ENCODE data around the gene FCN1.
A peak's percentile ranks its signal among the peaks of the same experiment; 100 is the strongest.

The FCN1 gene

DNA sequence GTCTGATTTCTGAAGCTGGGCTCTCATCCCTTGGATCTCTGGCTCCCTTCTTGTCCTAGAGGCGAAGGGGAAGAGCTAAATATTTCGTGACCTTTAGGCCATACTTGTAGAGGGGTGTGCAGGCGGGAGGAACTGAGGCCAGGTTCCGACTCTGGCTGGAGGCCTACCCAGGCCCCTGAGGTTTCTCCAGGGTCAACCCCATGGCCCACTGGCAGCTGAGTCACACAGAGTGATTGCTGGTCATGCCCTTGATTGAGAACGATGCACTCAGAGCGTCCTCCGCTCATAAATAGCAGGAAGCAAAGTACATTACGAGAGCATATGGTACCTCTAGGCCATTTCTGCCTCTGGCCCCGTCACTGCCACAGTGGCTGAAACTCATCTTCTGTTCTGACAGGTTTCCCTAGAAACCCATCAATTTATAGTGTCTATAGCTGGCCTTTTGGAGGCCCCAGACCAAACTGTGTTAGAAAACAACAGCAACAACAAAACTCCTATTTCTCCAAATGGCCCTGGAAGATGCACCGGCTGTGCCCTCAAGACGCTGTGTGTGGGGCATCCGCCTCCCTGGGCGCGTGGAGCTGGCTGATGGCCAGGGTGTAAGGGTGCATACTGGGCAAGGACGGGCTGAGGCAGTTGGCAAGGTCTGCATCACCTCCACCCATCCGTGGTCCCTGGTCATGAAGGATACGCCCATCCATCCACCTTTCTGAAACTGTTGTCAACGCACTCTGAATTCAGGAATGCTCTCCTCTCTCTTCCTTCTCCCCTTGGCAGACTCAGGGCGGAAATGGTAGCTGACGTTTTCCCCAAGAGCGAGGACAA, 32.9 kb upstream of the FCN1 start:
- no peak for DNase-seq

DNA sequence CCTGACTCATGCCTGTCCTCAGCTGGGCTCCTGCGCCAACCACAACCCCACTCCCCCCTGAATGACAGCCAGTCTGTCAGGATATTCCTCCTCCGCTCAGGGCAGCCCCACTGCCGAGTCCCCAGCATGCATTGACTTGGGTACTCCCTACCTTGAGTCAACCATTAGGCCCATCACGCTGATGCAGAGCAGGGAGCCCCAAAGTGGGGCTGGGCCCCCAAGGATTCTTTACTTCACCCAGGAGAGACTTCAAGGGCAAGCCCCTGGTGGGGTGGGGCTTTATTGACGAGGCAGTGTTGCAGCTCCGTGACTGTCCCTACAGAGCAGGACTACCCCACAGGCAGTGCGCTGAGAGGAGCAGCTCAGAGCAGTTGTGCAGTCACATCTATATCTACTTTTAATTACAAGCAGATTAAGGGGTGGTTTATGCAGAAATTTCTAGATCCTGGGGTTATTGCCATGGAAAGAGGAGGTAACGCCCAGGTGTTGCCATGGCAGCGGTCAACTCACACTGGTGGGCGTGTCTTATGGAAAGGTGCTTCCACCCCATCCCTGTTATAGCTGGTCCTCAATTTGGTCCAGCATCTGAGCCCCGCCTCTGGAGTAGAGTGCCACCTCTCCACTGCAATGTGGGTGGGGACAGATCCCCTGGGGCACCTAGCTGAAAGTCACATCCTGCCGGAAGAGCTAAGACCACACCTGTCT, 32.1 kb upstream of the FCN1 start:
- no peak for DNase-seq

DNA sequence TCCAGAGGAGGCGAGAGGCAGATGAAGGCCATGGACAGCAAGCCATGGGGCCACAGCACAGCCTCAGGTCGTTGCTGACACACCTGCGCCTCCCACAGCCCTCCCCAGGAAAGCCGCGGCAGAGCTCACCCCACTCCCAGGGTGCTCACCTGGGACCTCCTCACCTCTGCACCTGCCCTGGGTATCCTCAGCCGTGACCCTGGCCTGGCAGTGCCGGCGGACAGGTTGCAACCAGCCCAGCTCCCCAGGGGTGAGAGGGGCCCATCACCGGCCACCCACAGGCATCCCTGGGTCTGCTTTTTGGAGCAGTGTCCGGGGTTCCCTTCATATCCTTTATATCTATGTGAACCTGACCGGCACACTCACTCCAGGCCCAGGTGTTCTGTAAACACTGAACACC, 30.4 kb upstream of the FCN1 start:
- no peak for DNase-seq

DNA sequence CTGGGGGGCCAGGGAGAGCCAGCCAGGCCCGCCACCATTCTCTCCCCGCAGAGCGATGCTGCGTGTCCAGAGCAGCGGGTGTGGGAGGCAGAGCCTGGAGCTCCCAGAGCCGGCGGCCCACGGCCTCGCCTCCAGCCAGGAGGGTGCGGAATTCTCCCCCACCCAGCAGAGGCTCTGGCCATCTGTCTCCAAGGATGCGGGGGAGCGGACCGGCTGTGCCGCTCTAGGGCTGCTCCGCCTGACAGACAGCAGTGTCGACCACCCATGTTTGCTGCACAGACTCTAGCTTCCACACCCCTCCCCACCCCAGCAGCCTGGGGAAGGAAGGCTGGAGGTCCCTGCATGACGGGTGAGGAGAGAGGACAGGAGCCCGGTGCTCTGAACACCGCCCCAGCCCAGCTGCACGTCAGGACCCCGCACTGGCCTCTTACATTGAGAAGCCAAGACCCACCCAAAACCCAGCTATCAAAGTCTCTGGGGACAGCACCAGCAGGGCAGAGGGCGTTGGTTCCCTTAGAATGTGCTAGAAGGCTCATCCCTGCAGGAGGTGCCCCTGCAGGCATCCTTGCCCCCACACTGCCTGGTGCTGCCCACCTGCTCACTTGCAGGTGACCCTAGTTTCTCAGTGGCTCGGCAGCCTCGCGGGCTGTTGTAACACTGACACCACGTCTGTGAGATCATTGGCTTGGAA, 29.7 kb upstream of the FCN1 start:
- peak; percentile 7 for DNase-seq

DNA sequence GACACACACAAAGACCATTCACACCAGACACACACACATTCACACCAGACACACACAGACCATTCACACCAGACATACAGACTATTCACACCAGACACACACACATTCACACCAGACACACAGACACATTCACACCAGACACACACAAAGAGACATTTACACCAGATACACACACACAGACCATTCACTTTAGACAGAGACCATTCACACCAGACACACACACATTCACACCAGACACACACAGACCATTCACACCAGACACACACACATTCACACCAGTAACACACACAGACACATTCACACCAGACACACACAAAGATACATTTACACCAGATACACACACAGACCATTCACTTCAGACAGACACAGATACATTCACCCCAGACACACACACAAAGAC, 29.0 kb upstream of the FCN1 start:
- no peak for DNase-seq

DNA sequence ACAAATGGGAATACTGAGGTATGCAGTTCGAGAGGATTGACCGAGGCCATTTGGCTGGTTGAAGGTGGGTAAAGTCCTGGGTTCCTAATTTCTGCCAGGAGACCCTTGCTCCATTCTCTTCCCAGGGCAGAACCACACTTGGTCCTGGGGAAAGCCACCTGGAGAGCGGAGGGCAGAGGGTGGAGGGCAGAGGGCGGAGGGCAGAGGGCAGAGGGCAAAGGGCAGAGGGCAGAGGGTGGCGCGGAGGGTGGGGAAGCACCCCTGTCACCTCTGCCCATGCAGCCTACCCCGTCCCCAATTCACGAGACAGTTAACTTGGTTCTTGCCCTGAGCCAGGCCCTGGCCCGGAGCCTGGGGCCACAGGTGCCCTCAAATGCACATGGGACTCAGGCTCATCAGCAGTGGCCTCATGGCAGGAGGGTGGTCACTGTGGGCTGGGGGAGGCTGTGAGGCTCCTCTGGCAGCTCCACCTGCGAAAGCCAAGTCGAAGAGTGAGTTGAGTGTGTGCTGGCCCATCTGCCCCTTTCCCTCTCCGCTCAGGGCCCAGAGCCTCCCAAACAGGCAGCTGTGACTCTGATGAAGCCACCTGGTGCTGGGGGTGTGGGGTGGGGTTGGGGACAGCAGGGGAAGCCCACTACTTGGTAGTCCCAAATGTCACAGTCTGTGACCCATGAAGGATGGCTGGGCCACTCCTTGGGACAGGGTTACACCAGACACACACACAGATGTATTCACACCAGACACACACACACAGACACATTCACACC, 28.0 kb upstream of the FCN1 start:
- DNase-seq, result peak; percentile 20

DNA sequence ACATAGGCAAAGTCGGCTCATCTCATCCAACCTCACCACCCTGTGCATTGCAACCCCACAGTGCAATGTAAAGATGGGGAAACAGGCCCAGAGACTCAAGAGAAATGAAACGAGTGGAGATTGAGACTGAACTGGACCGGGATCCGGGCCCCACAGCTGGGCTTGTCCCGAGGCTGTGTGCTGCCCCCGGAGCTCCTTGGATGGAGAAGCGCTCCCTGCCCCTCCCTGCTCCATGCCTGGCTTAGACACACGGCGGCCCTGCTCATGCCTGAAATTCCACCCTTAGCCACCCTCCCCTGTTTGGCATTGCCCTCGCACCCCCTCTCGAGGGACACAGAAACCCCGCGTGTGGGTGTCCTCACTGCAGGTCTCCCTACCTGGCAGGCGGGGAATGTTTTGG, 27.2 kb upstream of the FCN1 start:
- no peak for DNase-seq

DNA sequence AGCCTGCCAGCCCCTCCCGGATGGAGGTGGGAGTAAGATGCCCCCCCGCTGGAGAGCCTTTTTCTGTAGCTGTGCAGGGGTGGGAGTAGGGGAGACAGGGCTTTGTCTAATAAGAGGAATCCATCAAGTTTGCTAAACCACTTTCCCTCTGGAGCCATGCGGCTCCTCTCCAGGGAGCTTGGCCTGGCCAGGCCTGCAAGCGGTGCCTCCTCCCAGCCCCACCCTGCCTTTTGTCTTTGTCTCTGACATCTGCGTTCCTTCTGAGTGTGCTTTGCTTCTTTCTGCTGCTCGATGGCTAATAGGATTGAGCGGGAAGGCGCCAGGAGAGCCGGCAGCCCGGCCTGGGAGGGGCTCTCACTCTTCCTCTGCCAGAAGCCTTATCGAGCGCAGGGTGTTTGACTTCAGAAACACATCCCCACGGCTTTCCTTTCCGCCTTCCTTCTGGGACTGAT, 26.7 kb upstream of the FCN1 start:
- DNase-seq, result no peak

DNA sequence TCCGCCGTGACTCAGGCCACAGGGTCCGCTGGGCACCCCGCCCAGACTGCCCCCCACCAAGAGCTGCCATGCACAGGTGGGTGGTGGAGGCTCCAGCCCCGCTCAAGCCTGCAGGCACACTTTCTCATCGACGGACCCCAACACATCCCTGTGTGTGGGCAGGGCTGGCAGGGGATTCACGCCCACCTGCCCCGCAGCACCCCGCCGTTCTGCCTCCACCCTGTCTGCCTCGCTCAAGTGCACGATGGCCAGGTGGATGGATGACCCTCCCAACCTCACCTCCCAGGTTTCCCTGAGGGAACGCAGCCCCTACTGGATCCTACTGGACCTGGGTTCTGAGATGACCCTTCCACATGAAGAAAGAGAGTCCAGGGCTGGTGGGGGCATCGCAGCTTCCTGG, 26.1 kb upstream of the FCN1 start:
- no peak for DNase-seq

DNA sequence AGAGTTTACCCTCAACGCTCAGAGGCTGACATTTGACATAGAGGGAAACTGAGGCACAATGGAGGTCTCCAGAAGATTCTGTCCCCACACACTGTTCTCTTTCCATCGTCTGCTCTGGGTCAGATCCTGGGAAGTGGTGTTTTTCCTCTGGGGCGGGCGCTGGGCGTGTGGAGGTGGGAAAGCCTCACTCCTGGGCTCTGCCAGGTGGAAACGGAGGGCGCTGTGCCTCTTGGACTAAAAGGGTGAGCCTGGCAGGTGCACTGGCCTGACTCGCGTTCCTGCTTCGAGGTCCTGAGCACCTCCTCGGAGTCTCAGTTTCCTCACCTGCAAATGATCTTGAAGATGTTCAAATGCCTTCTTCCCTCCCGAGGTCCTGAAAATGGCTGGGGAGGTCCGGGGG, 25.7 kb upstream of the FCN1 start:
- DNase-seq, result no peak

DNA sequence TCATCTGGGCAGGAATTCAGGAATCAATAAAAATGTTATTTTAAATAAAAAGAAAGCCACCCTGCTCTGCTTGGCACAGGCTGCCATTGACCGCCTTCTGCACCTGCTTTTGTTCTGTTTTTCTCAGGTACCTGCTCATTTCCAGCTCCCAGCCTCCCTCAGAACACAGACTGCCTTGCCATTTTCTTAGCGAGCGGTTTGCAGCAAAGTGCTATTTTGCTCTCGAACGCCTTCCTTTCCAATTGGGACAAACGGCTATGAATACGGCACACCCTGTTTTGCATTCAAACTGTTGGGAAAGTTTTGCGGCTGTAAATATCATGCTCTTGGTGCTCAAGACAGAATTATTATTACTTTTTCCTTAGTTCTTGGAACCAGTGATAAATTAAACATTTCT, 25.1 kb upstream of the FCN1 start:
- DNase-seq, result no peak

DNA sequence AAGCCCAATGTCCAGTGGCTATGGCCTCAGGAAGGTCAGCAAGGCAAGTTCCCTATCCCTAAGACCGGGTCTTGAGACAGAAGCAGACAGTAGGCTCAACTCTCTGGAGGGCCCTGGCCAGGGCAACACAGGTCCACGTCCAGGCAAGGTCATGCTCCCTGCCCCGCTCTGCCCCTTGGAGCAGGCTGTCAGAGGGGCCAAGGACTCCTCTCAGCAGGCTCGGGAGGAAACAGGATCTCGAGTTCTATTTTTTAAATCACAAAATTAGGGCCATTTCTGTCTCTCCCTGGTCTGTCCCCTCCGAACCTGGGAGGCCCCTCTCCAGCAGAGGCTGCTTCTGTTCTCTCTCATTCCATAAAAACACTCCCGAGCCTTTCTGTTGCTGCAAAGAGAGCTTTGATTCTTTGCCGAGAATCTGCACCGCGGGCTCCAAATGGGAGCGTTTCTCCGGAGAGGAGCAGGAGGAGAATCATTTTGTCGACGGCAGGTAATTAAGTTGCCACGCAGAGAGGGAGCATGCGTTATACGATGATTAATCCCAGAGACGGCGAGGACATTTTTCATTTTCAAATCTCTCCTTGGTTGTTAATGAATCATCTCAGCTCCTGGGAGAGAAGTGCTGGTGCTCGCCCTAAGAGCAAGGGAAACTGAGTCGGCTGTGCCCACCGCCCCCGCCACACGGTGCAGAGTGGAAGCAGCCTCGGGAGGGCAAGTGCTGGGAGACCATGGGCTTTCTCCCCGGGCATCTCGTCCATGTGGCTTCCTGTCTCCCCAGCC, 24.5 kb upstream of the FCN1 start:
- DNase-seq, result no peak

DNA sequence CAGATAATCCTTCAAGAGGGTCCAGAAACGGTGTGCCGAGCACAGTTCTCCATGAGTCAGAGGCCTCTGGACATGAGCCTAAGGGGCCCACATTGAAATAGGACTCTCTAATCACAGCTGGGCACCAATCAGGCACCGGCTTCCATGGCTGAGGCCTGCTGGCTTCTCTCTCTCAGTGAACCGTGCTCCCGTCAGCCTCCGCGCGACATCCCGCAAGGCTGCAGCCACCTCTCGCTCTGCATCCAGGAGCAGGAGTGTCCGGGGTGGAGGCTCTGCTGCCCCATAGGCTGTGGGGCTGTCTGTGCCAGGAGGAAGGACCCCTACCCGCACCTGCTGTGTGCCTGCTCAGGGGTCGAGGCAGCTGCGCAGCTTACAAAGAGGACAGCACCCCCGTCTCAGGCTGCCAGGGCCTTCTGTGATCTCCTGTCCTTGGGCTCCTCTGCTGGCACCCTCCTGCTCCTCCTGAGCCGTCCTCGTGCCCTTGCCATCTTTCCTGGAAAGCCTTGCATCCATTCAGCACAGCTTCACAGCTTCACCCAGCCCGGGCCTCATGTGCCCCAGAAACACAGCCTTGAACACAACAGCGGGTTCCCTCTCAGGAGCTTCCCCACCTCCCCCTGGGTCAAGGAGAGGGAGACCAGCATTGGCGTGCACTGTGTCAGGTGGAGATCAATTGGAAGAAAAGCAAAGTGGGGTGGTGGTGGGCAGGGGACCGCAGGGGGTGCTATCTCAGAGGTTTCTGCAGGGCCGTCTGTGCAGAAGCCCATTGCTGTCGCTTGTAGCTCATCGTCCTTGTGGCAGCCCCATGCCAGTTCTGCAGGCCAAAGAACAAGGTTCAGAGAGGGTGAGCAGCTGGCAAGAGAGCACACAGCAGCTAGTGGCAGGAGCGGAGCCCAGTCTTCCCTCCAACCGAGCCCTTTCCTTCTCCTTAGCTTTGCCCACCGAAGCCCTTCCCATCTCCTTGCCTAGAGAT, 22.8 kb upstream of the FCN1 start:
- DNase-seq, result no peak

DNA sequence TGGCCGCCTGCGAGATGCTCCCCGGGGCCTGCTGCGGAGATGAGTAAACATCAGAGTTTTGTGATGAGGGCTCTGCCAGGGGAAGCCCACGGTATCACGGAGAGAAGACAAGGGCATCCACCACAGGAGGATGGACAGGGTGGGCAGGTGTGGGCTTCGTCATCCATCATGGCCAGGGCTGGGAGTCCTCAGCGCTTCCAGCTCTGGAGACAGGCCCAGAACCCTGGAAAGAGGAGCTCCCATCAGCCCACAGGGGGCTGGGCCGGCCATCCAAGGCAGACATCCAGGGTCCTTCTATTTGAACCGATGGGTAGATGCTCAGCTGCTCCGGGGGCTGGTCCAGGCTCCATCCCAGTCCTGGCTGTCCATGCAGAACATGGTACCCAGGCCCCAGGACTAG, 22.1 kb upstream of the FCN1 start:
- DNase-seq, result no peak

DNA sequence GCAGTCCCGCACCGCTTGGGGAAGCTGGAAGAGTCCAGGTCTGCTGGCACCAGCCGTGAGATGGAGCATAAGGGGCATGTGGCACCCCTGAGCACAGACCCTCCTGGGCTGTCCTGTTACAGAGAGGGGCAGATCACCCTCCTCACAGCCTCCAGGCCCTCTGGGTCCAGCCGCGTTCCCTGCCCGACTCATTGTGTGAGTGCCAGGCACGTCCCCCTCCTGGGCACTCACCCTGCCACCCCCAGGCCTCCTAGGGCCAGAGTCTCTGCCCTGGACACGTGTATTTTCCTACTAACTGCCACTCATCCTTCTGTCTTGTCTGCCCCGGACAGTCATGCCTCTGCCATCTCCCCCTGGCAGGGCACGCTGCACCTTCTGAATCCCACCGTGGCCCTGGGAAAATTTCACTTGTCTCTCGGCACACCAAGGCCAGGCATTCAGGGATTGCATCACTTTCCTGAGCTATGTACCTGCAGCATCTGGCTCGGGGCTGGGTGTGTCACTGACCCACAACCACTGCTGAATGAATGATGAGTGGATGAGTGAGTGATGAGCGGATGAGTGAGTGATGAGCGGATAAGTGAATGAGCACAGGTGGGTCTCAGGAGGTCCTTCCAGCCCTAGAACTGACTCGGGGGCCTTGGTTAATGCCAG, 21.5 kb upstream of the FCN1 start:
- DNase-seq, result no peak

DNA sequence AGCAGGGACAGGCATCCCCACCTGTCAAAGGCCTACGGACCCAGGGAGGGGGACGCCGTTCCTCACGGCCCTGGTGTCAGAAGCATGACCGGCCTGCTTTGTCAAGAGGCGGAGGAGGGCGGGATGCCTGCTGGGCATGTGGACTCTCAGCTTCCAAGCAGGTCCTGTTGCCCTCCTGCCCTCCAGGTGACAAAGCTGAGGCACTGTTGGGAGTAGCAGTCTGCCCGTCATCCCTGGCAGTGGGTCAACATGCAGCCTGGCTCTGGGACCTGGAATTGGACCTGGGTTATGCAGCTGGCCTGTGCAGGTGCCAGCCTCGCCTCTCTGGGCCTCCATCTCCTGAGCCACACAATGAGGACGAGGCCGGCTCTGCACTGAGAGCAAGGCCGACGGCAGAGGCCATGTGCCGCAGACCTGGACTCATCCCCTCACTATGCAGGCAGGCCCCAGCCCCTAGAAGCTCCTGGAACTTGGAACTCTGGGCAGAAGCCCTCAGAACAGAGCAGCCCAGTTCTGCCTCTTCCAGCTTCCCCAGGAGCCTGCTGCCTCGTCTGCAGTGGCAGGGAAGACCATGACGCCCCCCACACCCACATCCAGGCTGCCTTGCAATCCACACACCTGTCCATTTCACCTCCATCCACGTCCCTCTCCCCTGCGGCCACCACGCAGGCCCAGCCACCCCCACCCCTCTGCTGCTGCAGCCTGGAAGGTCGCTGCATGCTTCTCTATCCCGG, 20.8 kb upstream of the FCN1 start:
- no peak for DNase-seq

DNA sequence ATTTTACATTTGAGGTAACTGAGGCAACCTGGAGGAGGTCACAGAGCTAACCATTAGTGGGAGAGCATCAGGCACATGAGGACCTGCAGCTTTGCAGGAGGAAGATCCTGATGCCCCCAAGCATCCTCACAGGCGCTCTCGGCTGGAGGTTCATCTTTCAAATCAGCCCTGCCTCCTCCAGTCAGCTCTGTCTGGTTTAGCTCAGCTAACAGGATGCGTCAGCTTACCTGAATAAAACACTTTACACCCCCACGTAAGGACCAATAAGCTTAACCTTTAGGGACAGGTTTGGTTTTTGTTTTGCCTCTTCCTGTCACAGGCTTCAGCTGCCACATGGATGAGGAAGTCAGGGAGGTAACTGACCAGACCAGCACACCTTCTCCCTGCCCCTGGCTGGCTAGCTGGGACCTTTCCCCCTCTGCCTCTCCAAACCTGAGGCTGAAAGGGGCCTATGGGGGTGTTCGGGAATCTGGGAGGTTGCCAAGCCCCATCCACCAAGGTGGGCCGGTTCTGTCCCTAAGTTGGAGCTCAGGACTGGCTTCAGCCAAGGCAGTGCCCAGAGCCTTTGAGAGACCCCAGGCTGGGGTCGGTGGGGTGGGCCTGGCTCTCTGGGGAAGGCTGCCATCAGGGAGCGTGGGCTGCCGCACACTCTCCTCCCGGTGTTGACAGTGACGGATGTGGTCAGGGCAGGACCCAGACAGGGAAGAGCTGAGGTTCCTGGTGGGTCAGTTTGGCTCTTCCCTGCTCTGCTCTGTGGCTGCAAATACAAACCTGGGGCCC, 20.0 kb upstream of the FCN1 start:
- DNase-seq, result no peak

DNA sequence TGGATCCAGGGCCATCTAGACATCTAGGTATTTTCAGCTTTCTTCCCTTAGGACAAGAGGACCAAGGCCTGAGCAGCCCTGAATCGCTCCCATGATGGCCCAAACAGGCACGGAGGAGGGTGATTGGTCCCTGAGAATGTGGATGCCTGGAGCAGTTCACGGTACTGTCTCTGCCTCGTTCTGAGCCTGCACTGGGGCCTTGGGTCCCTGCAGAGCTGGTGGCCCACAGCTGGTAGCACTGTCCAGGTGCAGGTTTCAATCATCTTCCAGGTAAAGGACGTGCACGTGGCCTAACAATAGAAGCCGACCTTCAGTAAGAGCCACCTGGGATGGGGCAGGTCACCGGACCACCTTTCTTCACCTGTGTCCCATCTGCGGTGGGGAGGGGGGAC, 19.4 kb upstream of the FCN1 start:
- no peak for DNase-seq
